Fibroblast of the conjunctiva (primary cell): ENCODE measurements around the gene DBI.
"Not testable (repeated sequence)": the region's sequence is repeated elsewhere in the genome, so short reads cannot be mapped to it uniquely, and the experiment has no call there.

Experiments
- DNase-seq: peaks from one replicate; pipeline ENCODE4 v3.0.0-alpha.2; 2010; ENCODE audit warnings: low read depth

DBI gene

GRCh38 chr2:119365436-119365835, 1.3 kb upstream of the DBI start:
- DNase-seq, result no peak

- DNase-seq, result no peak
Measured at GRCh38 chr2:119366161-119366648, 572 bp upstream of the DBI start.

GRCh38 chr2:119367472-119368099, 809 bp downstream of the DBI start:
- no peak for DNase-seq

GRCh38 chr2:119369845-119370244, 3.1 kb downstream of the DBI start:
- no peak for DNase-seq

- DNase-seq, result no peak
Measured at GRCh38 chr2:119371111-119371510, 4.3 kb downstream of the DBI start.

- no peak for DNase-seq
Measured at GRCh38 chr2:119372778-119373568, 6.2 kb downstream of the DBI start.

GRCh38 chr2:119373907-119374745, 7.3 kb downstream of the DBI start:
- not testable (repeated sequence) for DNase-seq

- DNase-seq, result not testable (repeated sequence)
Measured at GRCh38 chr2:119376406-119376805, 9.6 kb downstream of the DBI start.

GRCh38 chr2:119376810-119377209, 10.0 kb downstream of the DBI start:
- DNase-seq, result no peak

GRCh38 chr2:119377294-119377992, 10.7 kb downstream of the DBI start:
- no peak for DNase-seq

- no peak for DNase-seq
Measured at GRCh38 chr2:119377993-119378345, 11.2 kb downstream of the DBI start.

- no peak for DNase-seq
Measured at GRCh38 chr2:119378566-119378965, 11.8 kb downstream of the DBI start.

GRCh38 chr2:119383410-119384140, 16.8 kb downstream of the DBI start:
- DNase-seq, result no peak

GRCh38 chr2:119384971-119385370, 18.2 kb downstream of the DBI start:
- no peak for DNase-seq

- no peak for DNase-seq
Measured at GRCh38 chr2:119385466-119385865, 18.7 kb downstream of the DBI start.

GRCh38 chr2:119387381-119388129, 20.8 kb downstream of the DBI start:
- peak; percentile 80 for DNase-seq

- peak; percentile 71 for DNase-seq
Measured at GRCh38 chr2:119389615-119390306, 23.0 kb downstream of the DBI start.

- no peak for DNase-seq
Measured at GRCh38 chr2:119393971-119394748, 27.4 kb downstream of the DBI start.

- DNase-seq, result no peak
Measured at GRCh38 chr2:119397196-119397595, 30.4 kb downstream of the DBI start.
